Esophagus squamous epithelium (tissue), 4 donors: ENCODE results near the gene COTL1.
"Not testable (repeated sequence)": the region's sequence is repeated elsewhere in the genome, so short reads cannot be mapped to it uniquely, and the experiment has no call there.

Experiments used
- CTCF ChIP-seq, 6 experiments: fragments of 450-650 bp in 4 of 6; fragments of 200-600 bp in 2 of 6; sonication (generic) in 2 of 6; IDR thresholded peaks; one replicate each; pipeline ENCODE4 v1.5.1; 2016 to 2019; ENCODE audit warnings: antibody characterized with exemption in 6 of 6, mild to moderate bottlenecking in 4 of 6, moderate library complexity in 4 of 6
- POLR2A ChIP-seq, 4 donors: fragments of 450-650 bp; IDR thresholded peaks; one replicate each; pipeline ENCODE4 v1.6.1; 2017; ENCODE audit warnings: antibody characterized with exemption in 4 of 4, mild to moderate bottlenecking in 4 of 4, moderate library complexity in 3 of 4

DNA sequence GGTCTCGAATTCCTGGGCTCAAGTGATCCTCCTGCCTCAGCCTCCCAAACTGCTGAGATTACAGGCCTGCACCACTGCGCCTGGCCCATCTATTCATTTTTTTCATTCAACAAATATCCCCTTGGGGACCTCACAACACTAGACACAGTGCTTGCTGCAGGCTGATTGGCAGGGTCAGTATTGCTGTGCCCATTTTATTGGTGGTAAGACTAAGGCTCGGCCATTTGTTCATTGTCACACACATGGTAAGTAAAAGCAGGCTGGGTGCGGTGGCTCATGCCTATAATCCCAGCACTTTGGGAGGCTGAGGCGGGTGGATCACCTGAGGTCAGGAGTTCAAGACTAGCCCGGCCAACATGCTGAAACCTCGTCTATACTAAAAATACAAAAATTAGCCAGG, 15.0 kb upstream of the COTL1 start:
- not testable (repeated sequence) for TF ChIP-seq CTCF, POLR2A (IDR thresholded peaks at IDR 0.05)
